Skeletal muscle satellite cell (primary cell): Measurements from ENCODE around the gene FAR2.
"Not testable (repeated sequence)": the region's sequence is repeated elsewhere in the genome, so short reads cannot be mapped to it uniquely, and the experiment has no call there.

Source experiments
- H3K27me3 ChIP-seq: 2 replicates; pipeline ENCODE4 v1.7.0; 2013; ENCODE audit warnings: low read length; ENCODE audit not compliant: control insufficient read depth, insufficient read depth
- H3K36me3 ChIP-seq: 2 replicates; pipeline ENCODE4 v1.7.0; 2013; ENCODE audit warnings: mild to moderate bottlenecking, control low read depth, low read length; ENCODE audit not compliant: insufficient read depth
- H3K4me1 ChIP-seq: 2 replicates; pipeline ENCODE4 v1.7.0; 2013; ENCODE audit warnings: low read length; ENCODE audit not compliant: control insufficient read depth, insufficient read depth
- H3K4me2 ChIP-seq: 2 replicates; pipeline ENCODE4 v1.7.0; 2013; ENCODE audit warnings: mild to moderate bottlenecking, low read length
- H3K4me3 ChIP-seq: 2 replicates; pipeline ENCODE4 v1.7.0; 2013; ENCODE audit warnings: low read length
- H3K9ac ChIP-seq: 2 replicates; pipeline ENCODE4 v1.7.0; 2013; ENCODE audit warnings: mild to moderate bottlenecking, low read depth, low read length, moderate library complexity
- H3K9me3 ChIP-seq: replicated peaks from 2 replicates; pipeline ENCODE4 v1.7.0; 2013; ENCODE audit warnings: mild to moderate bottlenecking, control low read depth, low read length

FAR2 gene

GRCh38 chr12:29242921-29243431 lies 93.9 kb downstream of the FAR2 start:
- H3K4me2 ChIP-seq, result no peak overlapping the region
- H3K36me3 ChIP-seq, result no peaks in the 10 kb centered on the region
- no peaks in the 10 kb centered on the region for H3K9me3 ChIP-seq
- no peaks in the 10 kb centered on the region for H3K27me3 ChIP-seq
- H3K4me3 ChIP-seq, result no peak overlapping the region
- no peak overlapping the region for H3K9ac ChIP-seq
- peaks cover 24% of the 10 kb centered on the region for H3K4me1 ChIP-seq

DNA sequence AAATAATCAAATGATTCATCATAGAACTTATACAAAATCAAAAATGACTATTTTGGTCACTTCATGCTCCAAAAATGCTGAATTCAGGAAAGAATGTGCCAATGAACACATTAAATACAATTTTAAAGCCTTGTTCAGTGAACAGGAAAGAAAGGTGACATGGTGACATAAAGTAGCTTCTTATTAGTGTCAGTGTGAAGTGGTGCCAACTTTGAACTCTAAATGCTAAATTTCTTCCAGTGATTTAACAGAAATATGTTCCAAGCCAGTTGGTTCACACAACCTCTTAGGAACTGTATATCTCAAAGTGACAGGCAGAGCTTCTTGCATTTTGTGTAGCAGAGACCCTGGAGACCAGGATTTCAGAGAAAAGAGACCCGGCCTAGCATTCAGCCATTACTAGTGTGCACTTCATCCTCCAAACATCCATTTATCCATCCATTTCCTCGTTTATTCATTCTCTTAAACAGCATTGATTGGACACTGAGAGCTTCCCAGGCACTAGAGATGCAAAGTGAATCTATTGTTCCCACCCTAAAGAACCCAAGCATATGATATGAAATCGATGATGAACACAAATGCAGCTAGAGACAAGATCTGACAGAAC lies 95.2 kb downstream of the FAR2 start:
- H3K4me1 ChIP-seq, result peaks cover 19% of the 10 kb centered on the region
- H3K4me2 ChIP-seq, result no peak overlapping the region
- no peak overlapping the region for H3K4me3 ChIP-seq
- no peaks in the 10 kb centered on the region for H3K27me3 ChIP-seq
- H3K9ac ChIP-seq, result no peak overlapping the region
- no peaks in the 10 kb centered on the region for H3K36me3 ChIP-seq
- H3K9me3 ChIP-seq, result no peaks in the 10 kb centered on the region

DNA sequence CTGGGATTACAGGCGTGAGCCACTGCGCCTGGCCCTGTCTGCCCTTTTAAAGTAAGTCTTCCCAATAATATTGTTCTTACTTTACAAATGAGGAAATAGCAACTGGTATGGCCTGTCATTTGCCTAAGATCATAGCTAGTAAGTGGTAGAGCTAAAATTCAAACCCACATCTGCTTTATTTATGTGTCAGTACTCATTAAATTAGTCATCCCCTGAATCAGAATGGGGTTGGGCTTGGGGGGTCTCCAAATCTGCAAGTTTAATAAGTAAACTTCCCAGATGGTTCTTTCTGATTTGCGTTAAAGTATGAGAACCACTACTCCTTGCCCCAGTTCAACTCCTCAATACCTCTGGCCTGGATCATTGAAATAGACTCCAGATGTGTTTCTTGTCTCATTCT lies 96.2 kb downstream of the FAR2 start:
- Histone ChIP-seq H3K4me1 (peaks cover 16% of the 10 kb centered on the region), H3K36me3 (no peaks in the 10 kb centered on the region), H3K9ac (no peak overlapping the region), H3K4me3 (no peak overlapping the region), H3K27me3 (no peaks in the 10 kb centered on the region), H3K4me2 (no peak overlapping the region), H3K9me3 (no peaks in the 10 kb centered on the region)

GRCh38 chr12:29249930-29250329 lies 100.9 kb downstream of the FAR2 start:
- Histone ChIP-seq H3K9me3 (no peaks in the 10 kb centered on the region), H3K27me3 (no peaks in the 10 kb centered on the region)

DNA sequence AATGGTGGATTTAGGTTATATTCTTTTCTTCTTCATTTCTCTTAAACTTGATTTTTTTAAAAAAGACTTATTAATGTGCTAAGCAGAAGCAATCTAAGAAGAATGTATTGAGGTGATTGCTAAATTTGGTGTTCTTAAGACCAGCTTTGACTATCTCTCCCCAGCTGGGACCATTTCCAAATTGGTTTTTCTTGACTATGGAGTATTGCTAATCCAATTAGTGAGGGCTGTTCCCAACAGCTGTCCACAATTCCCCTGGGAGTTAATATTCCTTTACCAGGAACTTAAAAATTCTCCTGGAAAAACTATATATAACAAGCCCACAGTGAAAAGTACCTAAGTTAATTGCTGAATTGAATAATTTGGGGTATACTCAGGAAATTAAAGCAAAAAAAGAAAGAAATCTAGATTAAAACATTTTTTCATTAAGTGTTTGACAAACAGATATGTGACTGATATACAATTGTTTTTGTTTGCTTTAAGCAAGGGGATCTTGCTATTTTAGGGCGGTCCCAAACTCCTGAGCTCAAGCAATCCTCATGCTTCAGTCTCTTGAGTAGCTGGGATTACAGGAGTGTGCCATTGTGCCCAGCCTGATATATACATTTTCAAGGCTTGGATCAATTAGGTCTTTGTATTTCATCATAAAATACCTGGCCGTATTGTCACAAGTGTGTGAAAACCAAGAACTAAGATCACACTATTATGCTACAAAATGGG lies 105.0 kb downstream of the FAR2 start:
- Histone ChIP-seq H3K9ac (no peak overlapping the region), H3K4me2 (no peak overlapping the region), H3K4me3 (no peak overlapping the region), H3K9me3 (no peaks in the 10 kb centered on the region), H3K27me3 (no peaks in the 10 kb centered on the region), H3K4me1 (no peaks in the 10 kb centered on the region), H3K36me3 (no peaks in the 10 kb centered on the region)

More at GRCh38 chr12:29249930-29250329, 100.9 kb downstream of the FAR2 start:
- H3K4me3 ChIP-seq, result no peak overlapping the region
- no peak overlapping the region for H3K4me2 ChIP-seq
- no peak overlapping the region for H3K9ac ChIP-seq
- no peaks in the 10 kb centered on the region for H3K4me1 ChIP-seq
- H3K36me3 ChIP-seq, result no peaks in the 10 kb centered on the region

DNA sequence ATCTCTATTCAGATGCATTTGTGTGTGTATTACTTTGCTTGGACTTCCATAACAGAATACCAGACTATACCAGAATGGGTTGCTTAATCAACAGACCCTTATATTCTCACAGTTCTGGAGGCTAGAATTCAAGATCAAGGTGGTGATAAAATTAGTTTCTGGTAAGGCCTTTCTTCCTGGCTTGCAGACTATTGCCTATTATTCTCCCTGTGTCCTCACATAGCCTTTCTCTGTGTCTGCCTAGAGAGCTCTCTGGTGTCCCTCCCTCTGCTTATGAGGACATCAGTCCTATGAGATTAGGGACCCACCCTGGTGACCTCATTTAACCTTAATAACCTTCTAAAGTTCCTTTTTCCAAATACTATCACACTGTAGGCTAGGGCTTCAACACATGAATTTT lies 106.0 kb downstream of the FAR2 start:
- H3K4me3 ChIP-seq, result no peak overlapping the region
- no peaks in the 10 kb centered on the region for H3K36me3 ChIP-seq
- H3K27me3 ChIP-seq, result no peaks in the 10 kb centered on the region
- no peak overlapping the region for H3K9ac ChIP-seq
- H3K4me1 ChIP-seq, result no peaks in the 10 kb centered on the region
- H3K9me3 ChIP-seq, result no peaks in the 10 kb centered on the region
- no peak overlapping the region for H3K4me2 ChIP-seq

DNA sequence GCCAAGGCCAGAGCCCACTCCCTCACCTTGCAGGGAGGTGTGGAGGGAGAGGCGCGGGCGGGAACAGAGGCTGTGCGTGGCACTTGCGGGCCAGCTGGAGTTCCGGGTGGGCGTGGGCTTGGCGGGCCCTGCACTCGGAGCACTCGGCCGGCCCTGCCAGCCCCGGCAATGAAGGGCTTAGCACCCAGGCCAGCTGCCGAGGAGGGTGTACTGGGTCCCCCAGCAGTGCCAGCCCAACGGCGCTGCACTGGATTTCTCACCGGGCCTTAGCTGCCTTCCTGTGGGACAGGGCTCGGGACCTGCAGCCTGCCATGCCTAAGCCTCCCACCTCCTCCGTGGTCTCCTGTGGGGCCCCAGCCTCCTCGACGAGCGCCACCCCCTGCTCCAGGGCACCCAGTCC lies 107.5 kb downstream of the FAR2 start:
- Histone ChIP-seq H3K4me2 (no peak overlapping the region), H3K4me3 (no peak overlapping the region)

DNA sequence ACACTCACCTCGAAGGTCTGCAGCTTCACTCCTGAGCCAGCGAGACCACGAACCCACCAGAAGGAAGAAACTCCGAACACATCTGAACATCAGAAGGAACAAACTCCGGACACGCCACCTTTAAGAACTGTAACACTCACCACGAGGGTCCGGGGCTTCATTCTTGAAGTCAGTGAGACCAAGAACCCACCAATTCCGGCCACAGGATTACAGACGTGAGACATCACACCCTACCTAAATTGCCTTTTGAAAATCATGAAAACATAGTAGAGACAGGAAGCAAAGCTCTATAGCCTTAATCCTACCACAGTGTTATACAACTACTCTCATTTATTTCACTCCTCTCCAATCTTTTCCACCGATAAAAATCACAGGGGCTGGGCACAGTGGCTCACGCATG lies 108.6 kb downstream of the FAR2 start:
- H3K36me3 ChIP-seq, H3K9me3 ChIP-seq, H3K27me3 ChIP-seq, H3K9ac ChIP-seq, H3K4me3 ChIP-seq, H3K4me1 ChIP-seq, H3K4me2 ChIP-seq: not testable (repeated sequence)

More for the DNA sequence above, 107.5 kb downstream of the FAR2 start:
- H3K36me3 ChIP-seq, result no peaks in the 10 kb centered on the region
- H3K4me1 ChIP-seq, result no peaks in the 10 kb centered on the region
- no peak overlapping the region for H3K9ac ChIP-seq
- H3K9me3 ChIP-seq, result no peaks in the 10 kb centered on the region
- H3K27me3 ChIP-seq, result no peaks in the 10 kb centered on the region

DNA sequence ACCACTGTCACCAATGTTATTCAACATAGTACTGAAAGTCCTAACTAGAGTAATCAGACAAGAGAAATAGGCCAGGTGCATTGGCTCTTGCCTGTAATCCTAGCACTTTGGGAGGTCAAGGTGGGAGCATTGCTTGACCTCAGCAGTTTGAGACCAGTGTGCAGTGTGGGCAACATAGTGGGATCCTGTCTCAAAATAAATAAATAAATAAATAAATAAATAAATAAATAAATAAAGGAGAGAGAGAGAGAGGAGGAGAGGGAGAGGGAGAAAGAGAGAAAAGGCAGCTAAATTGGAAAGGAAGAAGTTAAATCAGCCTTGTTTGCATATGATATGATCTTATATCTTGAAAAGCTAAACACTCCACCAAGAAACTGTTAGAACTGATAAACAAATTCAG lies 115.3 kb downstream of the FAR2 start:
- Histone ChIP-seq H3K27me3 (no peaks in the 10 kb centered on the region), H3K36me3 (no peaks in the 10 kb centered on the region), H3K4me3 (no peak overlapping the region), H3K4me2 (no peak overlapping the region), H3K9ac (no peak overlapping the region), H3K4me1 (no peaks in the 10 kb centered on the region), H3K9me3 (no peaks in the 10 kb centered on the region)

DNA sequence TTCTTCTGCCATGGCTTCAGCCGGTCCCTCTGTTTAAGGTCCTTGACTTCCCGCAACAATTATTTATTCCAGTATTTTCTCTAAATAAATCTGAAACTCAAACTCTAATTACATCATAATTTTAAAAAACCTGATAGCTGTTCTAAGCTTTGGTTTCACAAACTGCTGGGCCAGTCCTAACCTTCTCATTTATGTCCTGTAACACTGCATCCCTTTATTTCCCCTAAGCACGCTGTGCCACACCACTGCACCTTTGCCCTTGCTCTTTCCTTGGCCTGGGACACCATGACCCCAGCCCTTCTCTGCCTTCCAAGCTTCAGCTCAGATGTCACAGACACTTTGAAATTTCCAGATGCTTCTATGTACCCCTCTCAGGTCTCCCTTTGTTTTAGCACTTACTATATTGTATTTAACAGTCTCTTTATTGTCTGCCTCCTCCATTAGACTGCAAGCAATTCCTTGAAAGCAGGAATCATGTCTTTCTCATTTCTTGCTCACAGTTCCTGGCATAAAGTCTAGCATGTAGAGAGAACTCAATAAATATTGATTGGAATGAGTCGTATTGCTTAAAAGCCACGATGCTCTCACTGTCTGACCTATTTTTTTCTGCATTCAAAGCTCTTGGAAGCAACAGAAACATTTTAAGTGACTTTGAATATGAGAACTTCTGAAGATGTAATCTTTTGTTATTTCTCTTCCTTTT lies 120.8 kb downstream of the FAR2 start:
- H3K9ac ChIP-seq, result no peak overlapping the region
- no peaks in the 10 kb centered on the region for H3K4me1 ChIP-seq
- no peaks in the 10 kb centered on the region for H3K27me3 ChIP-seq
- H3K4me3 ChIP-seq, result no peak overlapping the region
- H3K9me3 ChIP-seq, result no peaks in the 10 kb centered on the region
- H3K4me2 ChIP-seq, result no peak overlapping the region
- H3K36me3 ChIP-seq, result no peaks in the 10 kb centered on the region

GRCh38 chr12:29270446-29270845 lies 121.4 kb downstream of the FAR2 start:
- Histone ChIP-seq H3K9me3 (no peaks in the 10 kb centered on the region), H3K4me2 (no peak overlapping the region), H3K36me3 (no peaks in the 10 kb centered on the region), H3K4me1 (no peaks in the 10 kb centered on the region), H3K4me3 (no peak overlapping the region), H3K27me3 (no peaks in the 10 kb centered on the region), H3K9ac (no peak overlapping the region)
